Lower lobe of right lung (tissue), 2 donors: ENCODE data around the gene NCOA7. TPM values are rescaled to one million over a fixed set of nuclear protein-coding genes. Genes with fewer than 3 reads are reported as not detected.

Experiments
- ATAC-seq, 2 donors: fragments of 200-7000 bp; cut with Tn5 transposase; one replicate each; pipeline ENCODE4 v1.9.1; 2020 to 2022; ENCODE audit warnings: mild to moderate bottlenecking in 2 of 2, moderate library complexity in 2 of 2
- DNase-seq: peaks from one replicate; pipeline ENCODE4 v3.0.0-alpha.2; 2020
- H3K27ac ChIP-seq: fragments of 200-600 bp; one replicate; pipeline ENCODE4 v1.8.0; 2022
- H3K27me3 ChIP-seq: fragments of 200-600 bp; one replicate; pipeline ENCODE4 v1.8.0; 2022; ENCODE audit warnings: low read depth
- H3K36me3 ChIP-seq: fragments of 200-600 bp; one replicate; pipeline ENCODE4 v1.8.0; 2022; ENCODE audit warnings: mild to moderate bottlenecking
- H3K4me1 ChIP-seq: fragments of 200-600 bp; one replicate; pipeline ENCODE4 v1.8.0; 2022
- H3K4me3 ChIP-seq: fragments of 200-600 bp; one replicate; pipeline ENCODE4 v1.8.0; 2022; ENCODE audit warnings: mild to moderate bottlenecking
- H3K9me3 ChIP-seq: fragments of 200-600 bp; one replicate; pipeline ENCODE4 v1.8.0; 2022
- CTCF ChIP-seq: fragments of 200-600 bp; IDR thresholded peaks from one replicate; pipeline ENCODE4 v1.8.0; 2022; ENCODE audit warnings: antibody characterized with exemption, mild to moderate bottlenecking
- intact Hi-C: fragments of 100-400 bp; cut with DNase I; formaldehyde crosslinking; loops from one replicate; pipeline ENCODE4 v1.11.0; 2022
- total RNA-seq: library from RNA; stranded (reverse); fragmentation: NEBNext Ultra II Directional; extraction: Animal tissue kit (Norgen Biotek cat#: 25700); gene quantifications from one replicate; pipeline ENCODE4 v1.2.1, GENCODE V29; 2021
- donor health status: DM: no; HTN: yes; CAD: no; lungs with severe emphysema.

The NCOA7 gene
- total RNA-seq, 1 donor from 2014 or later = 64.4 TPM

- DNase-seq (no peak), ATAC-seq (no peak)
- Histone ChIP-seq H3K36me3 (no peaks in the 10 kb centered on the region), H3K27ac (no peak overlapping the region), H3K4me3 (no peak overlapping the region), H3K4me1 (peaks cover 23% of the 10 kb centered on the region), H3K27me3 (no peaks in the 10 kb centered on the region), H3K9me3 (no peaks in the 10 kb centered on the region)
- TF ChIP-seq CTCF = no peak
- intact Hi-C loops = no loop called here
Observed at GRCh38 chr6:125939791-125940190, 149.0 kb downstream of the NCOA7 start.

GRCh38 chr6:125940247-125941041 lies 149.7 kb downstream of the NCOA7 start:
- ATAC-seq (no peak), DNase-seq (no peak)
- no peak for TF ChIP-seq CTCF
- intact Hi-C loops = no loop called here
- Histone ChIP-seq H3K27me3 (no peaks in the 10 kb centered on the region), H3K4me1 (peaks cover 29% of the 10 kb centered on the region), H3K4me3 (no peak overlapping the region), H3K9me3 (no peaks in the 10 kb centered on the region), H3K36me3 (no peaks in the 10 kb centered on the region), H3K27ac (no peak overlapping the region)

- no peak for DNase-seq
- intact Hi-C loops = no loop called here
- H3K4me3 ChIP-seq = no peak overlapping the region
- peaks cover 54% of the 10 kb centered on the region for H3K4me1 ChIP-seq
- H3K27ac ChIP-seq = no peak overlapping the region
- no peaks in the 10 kb centered on the region for H3K9me3 ChIP-seq
- peak in 1 of 2 donors; percentile 4 for ATAC-seq
- no peaks in the 10 kb centered on the region for H3K27me3 ChIP-seq
- no peak for TF ChIP-seq CTCF
- no peaks in the 10 kb centered on the region for H3K36me3 ChIP-seq
Observed at GRCh38 chr6:125942672-125943527, 152.1 kb downstream of the NCOA7 start.

- DNase-seq (no peak), ATAC-seq (no peak)
- Histone ChIP-seq H3K4me1 (peaks cover 56% of the 10 kb centered on the region), H3K9me3 (no peaks in the 10 kb centered on the region), H3K4me3 (no peak overlapping the region), H3K27me3 (no peaks in the 10 kb centered on the region), H3K27ac (peak overlapping the region; percentile 75), H3K36me3 (no peaks in the 10 kb centered on the region)
- intact Hi-C loops = no loop called here
- no peak for TF ChIP-seq CTCF
Observed at GRCh38 chr6:125943528-125944433, 153.0 kb downstream of the NCOA7 start.

GRCh38 chr6:125944434-125944816 lies 153.7 kb downstream of the NCOA7 start:
- Histone ChIP-seq H3K4me1 (peaks cover 56% of the 10 kb centered on the region), H3K36me3 (no peaks in the 10 kb centered on the region), H3K9me3 (no peaks in the 10 kb centered on the region), H3K27me3 (no peaks in the 10 kb centered on the region), H3K27ac (peak overlapping the region; percentile 75), H3K4me3 (no peak overlapping the region)
- no peak for TF ChIP-seq CTCF
- ATAC-seq = peak; percentile 74 to 82
- DNase-seq = peak; percentile 83
- intact Hi-C loops = no loop called here
